Ovary (tissue), 3 donors: ENCODE measurements around the gene ZNF174.

Experiments
- EP300 ChIP-seq: sonication (generic); formaldehyde crosslinking; IDR thresholded peaks from one replicate; pipeline ENCODE4 v1.6.1; 2017; ENCODE audit warnings: antibody characterized with exemption
- POLR2A ChIP-seq: fragments of 450-650 bp; IDR thresholded peaks from one replicate; pipeline ENCODE4 v1.6.1; 2017; ENCODE audit warnings: antibody characterized with exemption, mild to moderate bottlenecking, moderate library complexity
- TF ChIP-seq, protein P1 (sequence below), 3 donors: fragments of 450-650 bp in 2 of 3; fragments of 200-600 bp in 1 of 3; IDR thresholded peaks; one replicate each; pipeline versions ENCODE4 v1.5.1 to v1.8.0; 2016 to 2022; ENCODE audit warnings: antibody characterized with exemption in 3 of 3, mild to moderate bottlenecking in 1 of 3
- donor health status: DM: no; HTN: no; CAD: no.

DNA sequence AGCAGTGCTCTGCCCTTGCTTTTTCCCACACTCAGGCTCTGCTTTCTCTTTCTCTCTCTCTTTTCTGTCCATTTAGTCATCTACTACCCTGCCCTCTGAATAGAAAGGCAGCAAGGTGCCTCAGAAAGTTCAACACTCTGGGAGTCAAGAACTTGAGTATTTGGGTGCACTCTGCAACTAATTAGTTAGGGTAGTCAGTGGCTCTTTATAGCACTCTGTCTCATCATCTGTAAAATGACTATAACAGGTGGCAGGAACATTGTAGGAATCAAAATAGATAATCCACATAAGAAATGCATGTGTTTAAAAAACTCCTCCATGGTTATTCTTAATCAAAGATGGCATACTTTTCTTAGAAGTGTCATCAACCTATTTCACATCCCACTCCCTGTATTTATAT, 38.1 kb upstream of the ZNF174 start:
- no peak for TF ChIP-seq POLR2A
- TF ChIP-seq, protein P1, sequence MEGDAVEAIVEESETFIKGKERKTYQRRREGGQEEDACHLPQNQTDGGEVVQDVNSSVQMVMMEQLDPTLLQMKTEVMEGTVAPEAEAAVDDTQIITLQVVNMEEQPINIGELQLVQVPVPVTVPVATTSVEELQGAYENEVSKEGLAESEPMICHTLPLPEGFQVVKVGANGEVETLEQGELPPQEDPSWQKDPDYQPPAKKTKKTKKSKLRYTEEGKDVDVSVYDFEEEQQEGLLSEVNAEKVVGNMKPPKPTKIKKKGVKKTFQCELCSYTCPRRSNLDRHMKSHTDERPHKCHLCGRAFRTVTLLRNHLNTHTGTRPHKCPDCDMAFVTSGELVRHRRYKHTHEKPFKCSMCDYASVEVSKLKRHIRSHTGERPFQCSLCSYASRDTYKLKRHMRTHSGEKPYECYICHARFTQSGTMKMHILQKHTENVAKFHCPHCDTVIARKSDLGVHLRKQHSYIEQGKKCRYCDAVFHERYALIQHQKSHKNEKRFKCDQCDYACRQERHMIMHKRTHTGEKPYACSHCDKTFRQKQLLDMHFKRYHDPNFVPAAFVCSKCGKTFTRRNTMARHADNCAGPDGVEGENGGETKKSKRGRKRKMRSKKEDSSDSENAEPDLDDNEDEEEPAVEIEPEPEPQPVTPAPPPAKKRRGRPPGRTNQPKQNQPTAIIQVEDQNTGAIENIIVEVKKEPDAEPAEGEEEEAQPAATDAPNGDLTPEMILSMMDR (IDR thresholded peaks at IDR 0.05): no peak
- no peak for TF ChIP-seq EP300
